Cortex of kidney (tissue), 1 donor: ENCODE results near the gene CFAP20DC.
"Not testable (repeated sequence)": the region's sequence is repeated elsewhere in the genome, so short reads cannot be mapped to it uniquely, and the experiment has no call there.

Experiments used
- DNase-seq: peaks from one replicate; lab custom pipeline; 2025; lab: John Stamatoyannopoulos, UW

CFAP20DC gene

DNA sequence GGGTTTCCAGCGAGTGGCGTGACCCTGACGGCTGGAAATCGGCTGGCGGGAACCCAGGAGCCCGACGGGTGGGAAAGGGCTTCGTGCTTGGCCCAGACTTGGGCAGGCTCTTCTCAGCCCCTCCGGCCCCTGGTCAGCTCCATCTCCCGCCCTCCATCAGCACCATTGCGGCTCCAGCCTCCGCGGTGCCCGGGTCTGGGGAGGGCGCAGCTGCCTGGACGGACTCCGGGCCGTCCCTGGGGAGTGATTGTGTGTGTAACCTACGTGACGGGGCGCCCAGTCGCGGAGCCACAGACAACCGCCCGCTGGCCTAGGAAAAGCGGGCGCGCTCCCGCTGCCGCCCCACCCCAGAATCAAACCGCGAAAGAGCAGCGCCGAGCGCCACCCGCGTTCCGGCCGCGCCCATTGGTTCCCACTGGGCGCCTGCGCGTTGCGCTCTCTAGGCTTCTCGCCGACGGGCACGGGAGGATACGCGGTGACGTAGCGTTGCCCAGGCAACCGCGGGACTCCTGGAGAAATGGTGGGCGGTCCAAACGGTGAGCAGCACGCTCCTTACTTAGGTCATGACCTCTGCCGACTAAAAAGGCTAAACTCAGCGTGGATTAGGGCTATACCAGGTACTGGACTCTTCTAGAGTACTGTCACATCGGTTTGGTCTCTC, at the start of gene CFAP20DC:
Gene CFAP20DC (minus strand): TSS at position 355 of the 661 bp plus-strand sequence. CDS start 394 bp downstream, outside the sequence.
- no peak for DNase-seq

DNA sequence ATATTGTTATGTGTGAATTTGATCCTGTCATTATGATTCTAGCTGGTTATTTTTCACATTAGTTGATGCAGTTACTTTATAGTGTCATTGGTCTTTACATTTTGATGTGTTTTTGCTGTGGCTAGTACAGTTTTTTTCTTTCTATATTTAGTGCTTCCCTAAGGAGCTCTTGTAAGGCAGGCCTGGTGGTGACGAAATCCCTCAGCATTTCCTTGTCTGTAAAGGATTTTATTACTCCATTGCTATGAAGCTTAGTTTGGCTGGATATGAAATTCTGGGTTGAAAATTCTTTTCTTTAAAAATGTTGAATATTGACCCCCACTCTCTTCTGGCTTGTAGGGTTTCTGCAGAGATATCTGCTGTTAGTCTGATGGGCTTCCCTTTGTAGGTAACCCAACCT, 48.7 kb upstream of the CFAP20DC start:
- DNase-seq = not testable (repeated sequence)

DNA sequence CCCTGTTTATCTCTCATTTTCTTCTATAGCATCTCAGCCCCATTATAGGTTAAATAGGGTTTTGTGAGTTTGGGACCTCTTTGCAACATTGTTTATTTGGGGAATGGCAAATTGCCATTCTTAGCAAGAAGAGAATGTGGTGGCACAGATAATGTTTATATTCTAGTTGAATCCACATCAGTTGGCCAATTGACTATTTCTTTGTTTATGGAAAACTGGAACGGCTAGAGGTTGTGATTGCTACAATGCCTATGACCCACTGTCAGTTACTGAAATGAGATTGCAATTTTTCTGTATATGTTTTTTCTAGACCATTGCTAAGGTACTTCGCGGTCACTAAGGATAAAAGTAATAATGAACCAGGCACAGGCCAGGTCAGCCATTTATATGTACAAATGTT, 44.6 kb upstream of the CFAP20DC start:
- DNase-seq = no peak

DNA sequence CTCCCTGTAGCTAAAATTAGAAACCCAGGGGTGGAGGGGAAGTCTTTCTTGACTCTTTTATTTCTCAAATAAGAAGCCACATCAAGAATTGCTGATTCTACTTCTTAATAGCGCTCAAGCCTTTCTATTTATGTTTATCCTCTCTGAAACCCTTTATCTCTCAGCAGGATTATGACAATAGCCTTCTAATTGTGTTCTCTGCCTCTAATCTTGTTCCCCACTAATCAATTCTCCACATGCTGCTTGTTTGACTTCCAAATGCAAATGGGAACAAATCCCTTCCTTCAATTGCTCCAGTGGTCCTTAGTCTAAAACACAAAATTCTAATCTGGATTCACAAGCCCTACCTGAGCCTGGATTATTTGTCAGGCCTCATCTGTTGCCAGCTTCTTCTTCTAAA, 43.7 kb upstream of the CFAP20DC start:
- DNase-seq = no peak

DNA sequence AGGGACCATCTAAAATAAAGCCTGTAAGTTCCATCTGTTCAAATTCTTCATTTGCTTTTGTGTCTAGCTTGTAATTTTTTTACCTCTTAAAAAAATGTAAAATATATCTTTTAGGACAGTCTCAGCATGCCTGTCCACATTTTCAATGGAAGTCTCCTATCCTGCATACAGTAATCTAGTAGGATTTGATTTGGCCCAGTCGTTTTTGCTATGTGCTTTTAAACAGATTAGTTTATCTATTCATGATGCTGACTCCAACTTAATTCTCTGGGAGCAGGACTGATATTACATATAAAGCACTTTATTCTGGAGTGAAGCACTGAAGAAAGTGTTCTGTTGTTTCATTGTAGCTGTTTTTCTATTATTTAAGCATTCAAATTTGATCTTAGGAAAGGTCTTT, 38.9 kb upstream of the CFAP20DC start:
- DNase-seq = no peak

DNA sequence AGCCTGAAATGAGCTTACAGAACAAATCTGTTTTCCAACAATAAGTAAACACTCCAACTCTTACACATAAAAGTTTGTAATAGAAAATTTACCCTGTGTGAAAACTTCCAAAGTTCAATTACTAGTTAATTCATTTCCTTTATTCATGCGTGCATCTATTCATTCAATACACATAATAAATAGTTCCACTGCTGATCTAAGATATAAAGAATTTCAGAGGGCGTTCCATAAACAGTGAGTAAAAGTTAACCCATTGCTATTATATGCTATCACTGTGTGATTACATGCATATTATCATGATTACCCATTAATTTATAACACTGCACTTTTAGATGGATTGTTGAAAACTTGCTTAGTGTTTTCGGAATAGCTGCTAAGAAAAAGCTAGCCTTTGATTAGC, 36.2 kb upstream of the CFAP20DC start:
- no peak for DNase-seq

DNA sequence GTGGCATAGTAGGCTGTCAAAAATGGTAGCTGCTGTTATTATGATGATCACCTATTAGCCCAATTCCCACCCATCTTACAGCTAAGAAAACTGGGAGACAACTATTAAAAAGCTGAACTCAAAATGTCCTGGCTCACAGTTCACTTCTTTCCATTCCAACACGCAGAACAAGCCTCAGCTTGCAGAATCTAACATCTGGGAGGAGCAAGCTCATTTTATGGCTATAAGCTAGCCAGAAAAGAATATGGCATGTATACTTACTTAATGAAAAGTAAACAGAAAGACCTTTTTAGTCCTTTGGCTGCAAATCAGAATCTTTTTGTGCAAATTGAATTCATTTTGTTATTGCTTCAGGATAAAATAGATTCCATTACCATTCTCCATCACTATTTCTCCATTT, 34.8 kb upstream of the CFAP20DC start:
- DNase-seq = no peak

DNA sequence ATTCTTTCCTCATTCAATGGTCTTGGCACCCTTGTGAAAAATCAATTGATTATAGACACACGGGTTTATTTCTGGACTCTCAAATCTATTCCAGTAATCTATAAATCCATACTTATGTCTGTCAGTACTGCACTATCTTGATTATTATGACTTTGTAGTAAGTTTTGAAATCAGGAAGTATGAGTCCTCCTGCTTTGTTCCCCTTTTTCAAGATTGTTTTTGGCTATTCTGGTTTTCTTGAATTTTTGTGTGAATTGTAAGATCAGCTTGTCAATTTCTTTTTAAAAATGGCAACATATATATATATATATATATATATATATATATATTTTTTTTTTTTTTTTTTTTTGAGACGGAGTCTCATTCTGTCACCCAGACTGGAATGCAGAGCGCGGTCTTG, 32.3 kb upstream of the CFAP20DC start:
- no peak for DNase-seq

DNA sequence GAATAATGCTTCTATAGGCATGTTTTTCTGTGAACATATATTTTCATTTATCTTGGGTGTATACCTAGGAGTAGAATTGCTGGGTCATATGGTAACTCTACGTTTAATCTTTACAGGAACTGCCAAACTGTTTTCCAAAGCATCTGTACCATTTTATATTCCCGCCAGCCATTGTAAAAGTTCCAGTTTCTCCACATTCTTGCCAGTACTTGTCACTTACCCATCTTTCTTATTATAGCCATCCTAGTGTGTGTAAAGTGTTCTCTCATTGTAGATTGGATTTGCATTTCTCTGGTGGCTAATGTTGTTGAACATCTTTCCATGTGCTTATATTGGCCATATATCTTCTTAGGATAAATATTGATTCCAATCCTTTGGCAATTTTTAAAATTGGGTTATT, 31.2 kb upstream of the CFAP20DC start:
- DNase-seq = no peak

DNA sequence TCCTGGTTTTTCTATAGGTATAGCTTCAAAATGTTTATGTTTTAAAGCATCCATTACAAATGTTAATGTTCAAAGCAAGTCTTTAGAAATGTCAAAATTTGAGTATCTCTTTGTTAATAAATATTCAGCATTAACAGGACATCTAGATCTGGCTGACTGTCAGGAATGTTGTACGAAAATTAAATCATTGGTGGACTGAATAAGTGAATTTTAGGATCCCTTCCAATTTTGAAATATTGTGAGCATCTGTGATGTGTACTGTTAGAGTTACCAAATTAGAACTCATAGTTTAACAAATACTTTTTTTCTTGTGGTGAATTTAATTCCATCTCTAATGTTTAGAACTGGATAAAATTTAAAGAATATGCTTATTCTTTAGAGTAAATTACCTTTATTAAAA, 30.1 kb upstream of the CFAP20DC start:
- no peak for DNase-seq

DNA sequence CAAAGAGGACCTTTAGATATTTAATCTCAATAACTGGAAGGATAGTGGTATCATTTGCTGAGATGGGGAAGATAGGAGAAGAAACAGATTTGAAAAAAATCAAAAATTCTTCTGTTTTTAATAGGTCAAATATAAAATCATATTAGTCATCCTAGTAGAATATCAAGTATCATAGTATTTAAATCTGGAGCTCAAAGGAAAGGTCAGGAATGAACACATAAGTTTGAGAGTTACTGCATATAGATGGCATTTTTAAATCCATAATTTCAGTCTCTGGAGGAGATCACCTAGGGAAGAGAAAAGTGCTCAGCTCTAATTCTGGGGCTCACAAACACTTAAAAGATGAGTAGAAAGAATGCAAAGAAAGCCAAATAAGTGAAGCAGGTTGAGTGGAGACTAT, 24.9 kb upstream of the CFAP20DC start:
- DNase-seq = no peak

DNA sequence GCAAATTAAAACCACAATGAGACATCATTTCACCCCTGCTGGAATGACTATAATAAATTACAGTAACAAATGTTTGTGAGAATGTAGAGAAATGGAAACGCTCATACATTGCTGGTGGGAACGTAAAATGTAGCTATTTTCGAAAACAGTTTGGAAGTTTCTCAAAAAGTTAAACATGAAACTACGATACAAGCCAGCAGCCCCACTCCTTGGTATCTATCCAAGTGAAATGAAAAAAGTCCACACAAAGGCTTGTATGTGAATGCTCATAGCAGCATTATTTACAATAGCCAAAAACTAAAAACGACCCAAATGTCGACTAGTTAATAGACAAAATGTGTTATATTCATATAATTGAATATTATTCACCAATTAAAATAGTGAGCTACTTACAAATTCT, 22.9 kb upstream of the CFAP20DC start:
- DNase-seq = no peak

DNA sequence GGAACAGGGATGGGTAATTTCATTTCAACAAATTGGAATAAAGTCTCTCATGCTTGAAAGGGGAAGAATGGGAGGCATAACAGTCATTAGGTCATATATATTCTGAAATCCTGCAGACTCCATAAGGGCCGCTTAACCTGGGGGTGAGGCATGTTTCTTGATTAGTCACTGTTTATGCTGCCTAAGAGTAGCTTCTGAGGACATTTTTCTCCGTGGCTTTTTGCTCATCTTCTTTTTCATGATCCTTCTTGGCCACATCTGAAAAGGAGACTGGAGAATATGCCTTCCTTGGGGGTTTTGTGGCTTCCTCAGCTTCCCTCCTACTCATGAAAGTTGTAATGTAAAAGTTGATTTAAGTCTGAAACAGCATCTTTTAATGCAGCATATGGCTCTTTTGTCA, 20.0 kb upstream of the CFAP20DC start:
- DNase-seq = no peak

DNA sequence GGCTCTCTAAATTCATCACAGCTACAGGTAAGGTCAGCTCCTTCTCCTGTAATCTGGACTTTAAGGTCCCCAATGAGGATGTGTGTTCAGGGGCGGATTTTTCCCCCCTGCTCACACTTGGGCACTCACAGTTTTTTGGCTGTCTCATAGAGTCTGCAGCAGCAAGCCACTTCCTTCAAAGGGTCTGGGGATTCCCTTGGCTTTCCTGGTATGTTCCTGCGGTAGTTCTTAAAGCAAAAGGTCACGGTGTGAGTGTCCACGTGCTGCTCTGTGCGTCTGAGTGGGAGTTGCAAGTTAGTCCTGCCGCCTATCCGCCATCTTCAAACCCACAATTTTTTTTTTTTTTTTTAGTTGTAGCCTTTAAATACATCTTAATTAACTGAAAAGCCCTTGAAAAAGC, 15.4 kb upstream of the CFAP20DC start:
- DNase-seq = no peak

DNA sequence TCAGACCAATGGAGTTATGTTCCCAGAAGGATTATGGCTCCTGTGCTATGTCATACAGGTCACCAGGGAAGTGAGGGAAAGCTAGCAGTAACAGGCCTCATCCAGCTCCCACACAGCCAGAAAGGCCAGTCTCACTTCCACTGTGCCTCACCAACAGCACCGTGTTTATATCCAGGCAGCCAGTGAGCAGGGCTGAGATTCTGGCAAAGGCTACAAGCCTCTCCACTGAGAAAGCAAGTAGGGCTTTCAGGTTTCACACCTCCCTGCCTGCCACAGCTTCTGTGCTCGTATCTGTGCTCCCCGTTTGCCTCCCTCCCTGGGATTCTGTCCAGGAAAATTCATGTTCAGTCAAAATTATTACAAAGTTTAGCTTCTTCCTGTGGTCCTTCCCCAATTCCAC, 14.9 kb upstream of the CFAP20DC start:
- no peak for DNase-seq

DNA sequence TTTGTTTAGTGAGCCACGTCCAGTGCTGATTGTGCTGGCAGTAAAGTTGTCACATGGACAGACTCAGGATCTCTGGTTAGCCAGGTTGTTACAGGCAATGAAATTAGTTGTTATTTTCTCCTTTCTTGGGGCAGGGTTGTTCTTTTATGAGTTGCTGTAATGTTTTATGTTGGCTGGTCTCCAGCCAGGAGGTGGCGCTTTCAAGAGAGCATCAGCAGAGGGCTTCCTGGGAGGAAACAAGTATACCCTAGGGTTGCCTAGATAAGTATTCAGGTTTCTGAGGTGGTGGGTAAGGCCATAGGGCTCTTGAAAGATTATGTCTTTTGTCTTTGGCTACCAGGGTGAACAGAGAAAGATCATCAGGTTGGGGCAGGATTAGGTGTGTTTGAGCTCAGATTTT, 14.5 kb upstream of the CFAP20DC start:
- DNase-seq = no peak

DNA sequence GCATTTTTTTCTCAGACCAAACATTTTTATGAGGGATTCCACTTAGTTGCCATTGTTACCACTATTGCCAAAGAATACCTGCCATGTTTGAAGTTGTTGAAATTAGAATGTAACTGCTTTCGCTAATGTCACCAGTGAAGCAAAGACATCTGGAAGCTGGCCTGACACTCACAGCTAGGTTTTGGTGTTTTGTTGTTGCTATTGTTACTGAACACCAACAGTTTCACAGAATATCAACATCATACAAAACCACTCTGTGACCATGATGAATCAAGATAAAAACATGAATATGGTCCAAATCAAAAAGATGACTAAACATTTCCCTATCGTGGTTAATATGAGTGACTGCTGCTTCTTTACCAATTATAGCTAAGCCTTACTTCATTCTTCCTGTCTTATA, 6.9 kb upstream of the CFAP20DC start:
- no peak for DNase-seq

DNA sequence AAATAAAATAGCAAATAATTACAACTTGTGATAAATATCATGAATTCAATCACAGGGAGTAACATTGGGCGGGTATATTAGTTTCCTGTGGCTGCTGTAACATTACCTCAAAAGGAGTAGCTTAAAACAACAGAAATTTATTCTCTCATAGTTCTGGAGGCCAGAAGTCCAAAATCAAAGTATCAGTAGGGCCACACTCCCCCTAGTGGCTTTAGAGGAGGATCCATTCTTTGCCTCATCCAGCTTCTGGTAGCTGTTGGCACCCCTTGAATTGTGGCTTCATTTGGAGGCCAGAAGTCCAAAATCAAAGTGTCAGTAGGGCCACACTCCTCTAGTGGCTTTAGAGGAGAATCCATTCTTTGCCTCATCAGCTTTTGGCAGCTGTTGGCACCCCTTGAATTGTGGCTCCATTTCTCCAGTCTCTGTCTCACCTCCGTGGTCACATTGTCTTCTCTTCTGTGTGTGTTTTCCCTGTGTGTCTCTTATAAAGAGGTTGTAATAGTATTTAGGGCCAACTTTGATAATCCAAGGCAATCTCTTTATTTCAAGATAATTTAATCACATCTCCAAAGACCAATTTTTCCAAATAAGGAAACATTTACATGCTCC, 3.1 kb upstream of the CFAP20DC start:
- no peak for DNase-seq

DNA sequence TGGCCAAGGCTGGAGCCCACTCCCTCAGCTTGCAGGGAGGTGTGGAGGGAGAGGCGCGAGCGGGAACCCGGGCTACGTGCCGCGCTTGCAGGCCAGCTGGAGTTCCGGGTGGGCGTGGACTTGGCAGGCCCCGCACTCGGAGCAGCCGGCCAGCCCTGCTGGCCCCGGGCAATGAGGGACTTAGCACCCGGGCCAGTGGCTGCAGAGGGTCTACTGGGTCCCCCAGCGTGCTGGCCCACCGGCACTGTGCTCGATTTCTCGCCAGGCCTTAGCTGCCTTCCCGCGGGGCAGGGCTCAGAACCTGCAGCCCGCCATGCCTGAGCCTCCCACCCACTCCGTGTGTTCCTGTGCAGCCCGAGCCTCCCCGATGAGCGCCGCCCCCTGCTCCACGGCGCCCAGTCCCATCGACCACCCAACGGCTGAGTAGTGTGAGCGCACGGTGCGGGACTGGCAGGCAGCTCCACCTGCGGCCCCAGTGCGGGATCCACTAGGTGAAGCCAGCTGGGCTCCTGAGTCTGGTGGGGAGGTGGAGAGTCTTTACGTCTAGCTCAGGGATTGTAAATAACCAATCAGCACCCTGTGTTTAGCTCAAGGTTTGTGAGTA, 1.1 kb upstream of the CFAP20DC start:
- DNase-seq = not testable (repeated sequence)

DNA sequence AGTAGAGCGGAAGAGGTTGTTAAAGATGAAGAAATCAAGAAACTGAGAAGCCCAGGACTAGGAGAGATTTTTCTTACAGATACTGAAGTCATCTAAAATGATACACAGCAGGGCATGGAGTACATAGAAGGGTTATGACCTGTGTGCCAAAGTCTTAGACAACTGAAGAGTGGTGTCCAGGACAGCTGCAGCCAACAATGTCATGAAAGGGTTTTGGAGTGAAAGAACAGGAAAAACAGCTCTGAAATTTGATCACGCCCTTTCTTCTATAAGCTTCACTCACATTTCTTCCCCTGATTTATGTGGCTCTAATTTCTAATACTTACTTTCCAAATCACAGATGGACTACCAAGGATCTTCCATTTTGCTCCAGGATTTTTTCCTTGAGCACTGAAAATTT, 3.0 kb downstream of the CFAP20DC start:
- DNase-seq = no peak

DNA sequence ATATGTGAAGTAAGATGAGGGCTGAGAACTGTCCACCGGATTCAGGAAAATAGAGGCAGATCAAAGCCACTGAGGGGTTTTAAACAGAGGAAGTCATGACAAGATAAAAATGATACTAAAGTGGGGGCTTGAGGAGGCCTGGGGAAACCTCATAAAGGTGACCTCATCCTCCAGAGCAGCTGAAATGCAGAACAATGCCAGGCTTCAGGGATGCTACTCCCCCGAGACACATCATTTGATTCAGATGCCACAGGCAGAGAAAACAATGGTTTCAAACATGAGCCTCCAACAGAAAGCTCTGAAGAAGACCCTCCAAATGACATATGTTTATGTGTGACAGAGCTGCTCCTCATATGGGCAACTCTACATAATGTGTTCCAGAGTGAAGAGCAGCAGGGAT, 6.4 kb downstream of the CFAP20DC start:
- DNase-seq = no peak

DNA sequence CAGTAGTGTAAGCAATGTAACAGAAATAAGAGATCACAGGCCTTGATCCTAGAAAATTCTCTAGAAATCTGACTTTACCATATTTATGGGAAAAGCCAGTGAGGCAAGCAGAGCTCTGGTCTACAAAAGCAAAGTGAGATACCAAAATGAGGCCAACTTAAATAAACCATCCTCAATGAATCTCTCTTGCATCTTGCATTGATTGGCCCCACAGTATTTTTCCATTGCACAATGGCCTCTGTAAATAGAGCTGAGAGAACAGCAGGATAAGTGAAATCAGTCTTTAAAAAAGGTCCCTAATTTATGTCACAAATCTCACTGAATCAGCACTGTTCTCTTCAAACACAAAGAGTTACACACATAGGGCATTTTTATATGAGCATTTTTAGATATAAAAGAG, 8.9 kb downstream of the CFAP20DC start:
- no peak for DNase-seq

DNA sequence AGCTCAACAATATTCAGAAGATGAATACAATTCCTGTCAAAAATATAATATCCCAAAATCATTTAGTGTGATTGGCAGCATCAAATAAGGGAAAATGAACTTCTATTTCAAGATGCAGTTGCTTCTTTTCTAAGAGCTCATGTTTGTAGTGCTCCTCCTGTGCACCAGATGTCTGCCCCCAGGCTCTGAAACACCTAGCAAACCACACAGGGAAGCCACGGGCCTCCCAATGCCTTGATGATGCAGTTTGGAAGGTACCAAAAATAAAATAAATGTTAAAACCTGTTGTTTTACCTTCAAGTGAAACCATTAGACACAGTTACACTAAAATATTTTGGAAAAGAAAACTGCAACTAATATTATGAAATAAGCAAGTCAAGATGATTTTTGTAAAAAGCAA, 22.2 kb downstream of the CFAP20DC start:
- no peak for DNase-seq

DNA sequence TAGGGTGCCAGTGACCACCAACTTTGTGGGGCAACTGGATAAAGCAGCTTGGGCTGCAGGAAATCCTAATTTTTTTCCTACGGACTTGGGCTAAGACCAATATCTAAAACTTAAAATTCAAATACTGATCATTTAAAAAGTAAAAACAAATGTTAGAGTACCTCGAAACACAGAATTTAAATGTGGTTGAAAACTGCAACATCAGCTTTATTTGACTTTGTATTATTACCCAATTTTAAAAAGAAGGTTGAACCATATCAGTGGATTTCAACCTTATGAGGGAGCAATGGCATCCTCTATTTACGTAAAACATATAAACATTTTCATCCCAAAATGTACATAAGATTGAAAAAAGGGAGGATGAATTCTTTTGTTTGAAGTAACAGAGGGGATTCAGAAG, 26.2 kb downstream of the CFAP20DC start:
- no peak for DNase-seq
